Transverse colon (tissue), 4 donors: ENCODE results near the gene EGFR.

ENCODE experiments used
- EP300 ChIP-seq: sonication (generic); formaldehyde crosslinking; IDR thresholded peaks from one replicate; pipeline ENCODE4 v1.6.1; 2017; ENCODE audit warnings: antibody characterized with exemption, low read depth
- POLR2A ChIP-seq: fragments of 450-650 bp; IDR thresholded peaks from one replicate; pipeline ENCODE4 v1.6.1; 2016; ENCODE audit warnings: antibody characterized with exemption, mild to moderate bottlenecking, moderate library complexity
- POLR2AphosphoS5 ChIP-seq, 3 donors: sonication (generic); formaldehyde crosslinking; IDR thresholded peaks; one replicate each; pipeline ENCODE4 v1.6.1; 2016; ENCODE audit warnings: antibody characterized with exemption in 3 of 3
- TF ChIP-seq, protein P1 (sequence below), 5 experiments: fragments of 200-600 bp in 3 of 5; fragments of 450-650 bp in 2 of 5; sonication (generic) in 3 of 5; IDR thresholded peaks; 1 replicate in 2 of 5; 2 replicates in 3 of 5; pipeline ENCODE4 v1.5.1; 2016 to 2017; ENCODE audit warnings: antibody characterized with exemption in 5 of 5, inconsistent platforms in 3 of 5, mild to moderate bottlenecking in 2 of 5, moderate library complexity in 1 of 5

DNA sequence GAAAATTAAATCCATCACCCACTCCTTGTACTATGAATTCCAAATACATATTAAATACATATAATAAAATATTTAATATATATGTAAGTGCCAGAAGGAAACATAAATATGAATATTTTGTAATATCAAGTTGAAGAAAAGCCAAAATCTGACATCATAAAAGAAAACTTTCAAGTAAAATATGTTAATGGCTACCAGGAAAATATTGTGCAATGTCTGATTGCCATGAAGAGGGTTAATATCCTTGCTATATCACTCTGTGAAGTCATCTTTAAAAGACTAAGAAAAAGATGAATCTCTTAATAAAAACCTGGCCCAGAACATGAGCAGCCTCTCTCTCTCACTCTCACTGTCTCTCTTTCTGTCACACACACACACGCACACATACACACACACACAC is 130.2 kb downstream of the EGFR start:
- TF ChIP-seq, protein P1, sequence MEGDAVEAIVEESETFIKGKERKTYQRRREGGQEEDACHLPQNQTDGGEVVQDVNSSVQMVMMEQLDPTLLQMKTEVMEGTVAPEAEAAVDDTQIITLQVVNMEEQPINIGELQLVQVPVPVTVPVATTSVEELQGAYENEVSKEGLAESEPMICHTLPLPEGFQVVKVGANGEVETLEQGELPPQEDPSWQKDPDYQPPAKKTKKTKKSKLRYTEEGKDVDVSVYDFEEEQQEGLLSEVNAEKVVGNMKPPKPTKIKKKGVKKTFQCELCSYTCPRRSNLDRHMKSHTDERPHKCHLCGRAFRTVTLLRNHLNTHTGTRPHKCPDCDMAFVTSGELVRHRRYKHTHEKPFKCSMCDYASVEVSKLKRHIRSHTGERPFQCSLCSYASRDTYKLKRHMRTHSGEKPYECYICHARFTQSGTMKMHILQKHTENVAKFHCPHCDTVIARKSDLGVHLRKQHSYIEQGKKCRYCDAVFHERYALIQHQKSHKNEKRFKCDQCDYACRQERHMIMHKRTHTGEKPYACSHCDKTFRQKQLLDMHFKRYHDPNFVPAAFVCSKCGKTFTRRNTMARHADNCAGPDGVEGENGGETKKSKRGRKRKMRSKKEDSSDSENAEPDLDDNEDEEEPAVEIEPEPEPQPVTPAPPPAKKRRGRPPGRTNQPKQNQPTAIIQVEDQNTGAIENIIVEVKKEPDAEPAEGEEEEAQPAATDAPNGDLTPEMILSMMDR (IDR thresholded peaks at IDR 0.05), result no peak
- TF ChIP-seq POLR2AphosphoS5 (IDR thresholded peaks at IDR 0.05) (no peak), POLR2A (no peak), EP300 (no peak)
